DOHH2 (cell line): Measurements from ENCODE around the gene SCUBE2.

ENCODE experiments used
- H3F3A ChIP-seq: fragments of 200-600 bp; sonication (generic), shearing (Covaris generic); 2 replicates; pipeline ENCODE4 v1.6.0; 2016; ENCODE audit warnings: antibody characterized with exemption, mild to moderate bottlenecking; ENCODE audit not compliant: control insufficient read depth, insufficient read depth
- H3K27ac ChIP-seq: fragments of 200-600 bp; sonication (generic); 2 replicates; pipeline ENCODE4 v1.5.1; 2014; ENCODE audit warnings: low read depth, mild to moderate bottlenecking, low read length, moderate library complexity
- H3K27me3 ChIP-seq: fragments of 200-600 bp; sonication (generic); 2 replicates; pipeline ENCODE4 v1.6.1; 2014; ENCODE audit warnings: mild to moderate bottlenecking, low read length, mixed read lengths; ENCODE audit not compliant: control insufficient read depth
- H3K36me3 ChIP-seq: fragments of 200-600 bp; sonication (generic); 2 replicates; pipeline ENCODE4 v1.6.1; 2014; ENCODE audit warnings: mild to moderate bottlenecking, low read length, moderate library complexity, mixed read lengths; ENCODE audit not compliant: control insufficient read depth
- H3K4me1 ChIP-seq: fragments of 200-600 bp; sonication (generic); 2 replicates; pipeline ENCODE4 v1.6.1; 2014; ENCODE audit warnings: mild to moderate bottlenecking, low read length, mixed read lengths; ENCODE audit not compliant: control insufficient read depth
- H3K4me2 ChIP-seq: fragments of 200-600 bp; sonication (generic); 2 replicates; pipeline ENCODE4 v1.6.0; 2014; ENCODE audit warnings: mild to moderate bottlenecking, low read length, moderate library complexity
- H3K4me3 ChIP-seq: fragments of 200-600 bp; sonication (generic); 2 replicates; pipeline ENCODE4 v1.5.1; 2014; ENCODE audit warnings: mild to moderate bottlenecking, low read length, mixed read lengths
- H3K79me2 ChIP-seq: fragments of 200-600 bp; sonication (generic); 2 replicates; pipeline ENCODE4 v1.6.1; 2014; ENCODE audit warnings: mild to moderate bottlenecking, low read length, mixed read lengths; ENCODE audit not compliant: control insufficient read depth
- H3K9me2 ChIP-seq: fragments of 200-600 bp; sonication (generic); replicated peaks from 2 replicates; pipeline ENCODE4 v1.6.1; 2014; ENCODE audit warnings: mild to moderate bottlenecking, low read length, mixed read lengths; ENCODE audit not compliant: control insufficient read depth
- H3K9me3 ChIP-seq: fragments of 200-600 bp; sonication (generic); 2 replicates; pipeline ENCODE4 v1.6.1; 2014; ENCODE audit warnings: antibody characterized with exemption, low read length, mixed read lengths; ENCODE audit not compliant: control insufficient read depth, insufficient read depth
- H4K20me1 ChIP-seq: fragments of 200-600 bp; sonication (generic); 2 replicates; pipeline ENCODE4 v1.6.0; 2014; ENCODE audit warnings: low read depth, mild to moderate bottlenecking, antibody characterized with exemption, low read length, moderate library complexity; ENCODE audit not compliant: control insufficient read depth, insufficient read depth
- EZH2phosphoT487 ChIP-seq: fragments of 200-600 bp; sonication (generic); IDR thresholded peaks from 2 replicates; pipeline ENCODE4 v1.6.1; 2017; ENCODE audit warnings: borderline replicate concordance, mild to moderate bottlenecking, antibody characterized with exemption, low read length, moderate library complexity, mixed read lengths
- TF ChIP-seq, protein P1 (sequence below): fragments of 200-600 bp; sonication (generic); IDR thresholded peaks from one replicate; pipeline ENCODE4 v1.5.1; 2014; ENCODE audit warnings: antibody characterized with exemption, mild to moderate bottlenecking, low read depth, low read length; ENCODE audit not compliant: poor library complexity, severe bottlenecking

SCUBE2 gene

DNA sequence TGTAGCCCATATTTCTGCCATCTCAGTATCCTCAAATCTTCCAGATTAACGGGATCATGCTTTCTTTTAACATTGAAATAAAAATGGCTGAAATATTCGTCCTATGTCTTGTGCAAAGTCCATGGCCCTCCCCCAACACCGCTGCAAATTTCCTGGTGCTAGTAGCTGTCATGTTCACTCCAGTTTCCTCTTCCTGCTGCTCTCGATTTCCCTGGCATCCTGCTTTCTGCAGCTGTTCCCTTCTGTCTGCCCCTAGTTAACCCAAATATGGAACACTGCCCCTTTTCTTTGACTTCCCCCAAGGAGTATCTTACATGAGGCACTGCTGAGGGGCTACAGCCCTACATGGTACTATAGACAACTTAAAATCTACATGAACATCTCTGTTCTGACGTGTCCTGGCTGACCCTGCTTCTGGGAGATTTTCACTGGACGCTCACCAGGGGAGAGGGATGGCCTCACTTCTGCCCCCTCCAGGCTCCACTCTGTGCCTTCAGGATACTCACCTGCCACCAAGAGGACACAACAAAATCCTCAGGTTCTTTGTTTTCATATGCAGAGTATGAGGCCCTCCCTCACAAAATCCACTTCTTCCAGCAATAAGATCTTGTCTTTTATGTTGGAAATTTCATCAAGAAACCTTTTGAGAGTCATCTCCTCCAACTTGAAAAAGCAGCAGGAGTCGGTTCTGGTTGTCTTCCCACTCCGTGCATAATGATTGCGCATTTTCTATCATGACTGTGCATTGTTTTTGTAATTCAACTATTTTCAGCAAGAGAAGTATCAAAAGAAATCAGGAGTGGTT is 29.5 kb upstream of the SCUBE2 start:
- Histone ChIP-seq H3K27ac (no peak overlapping the region), H3K79me2 (no peaks in the 10 kb centered on the region), H3K36me3 (no peaks in the 10 kb centered on the region), H4K20me1 (no peaks in the 10 kb centered on the region), H3K9me2 (no peaks in the 10 kb centered on the region), H3K4me1 (peaks cover 11% of the 10 kb centered on the region), H3K4me2 (no peak overlapping the region), H3K9me3 (peaks cover 2% of the 10 kb centered on the region; the same call in 1 of the 2 replicates), H3F3A (no peaks in the 10 kb centered on the region), H3K27me3 (peaks cover 4% of the 10 kb centered on the region), H3K4me3 (no peak overlapping the region)
- TF ChIP-seq, protein P1, sequence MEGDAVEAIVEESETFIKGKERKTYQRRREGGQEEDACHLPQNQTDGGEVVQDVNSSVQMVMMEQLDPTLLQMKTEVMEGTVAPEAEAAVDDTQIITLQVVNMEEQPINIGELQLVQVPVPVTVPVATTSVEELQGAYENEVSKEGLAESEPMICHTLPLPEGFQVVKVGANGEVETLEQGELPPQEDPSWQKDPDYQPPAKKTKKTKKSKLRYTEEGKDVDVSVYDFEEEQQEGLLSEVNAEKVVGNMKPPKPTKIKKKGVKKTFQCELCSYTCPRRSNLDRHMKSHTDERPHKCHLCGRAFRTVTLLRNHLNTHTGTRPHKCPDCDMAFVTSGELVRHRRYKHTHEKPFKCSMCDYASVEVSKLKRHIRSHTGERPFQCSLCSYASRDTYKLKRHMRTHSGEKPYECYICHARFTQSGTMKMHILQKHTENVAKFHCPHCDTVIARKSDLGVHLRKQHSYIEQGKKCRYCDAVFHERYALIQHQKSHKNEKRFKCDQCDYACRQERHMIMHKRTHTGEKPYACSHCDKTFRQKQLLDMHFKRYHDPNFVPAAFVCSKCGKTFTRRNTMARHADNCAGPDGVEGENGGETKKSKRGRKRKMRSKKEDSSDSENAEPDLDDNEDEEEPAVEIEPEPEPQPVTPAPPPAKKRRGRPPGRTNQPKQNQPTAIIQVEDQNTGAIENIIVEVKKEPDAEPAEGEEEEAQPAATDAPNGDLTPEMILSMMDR: peak; percentile 27
- TF ChIP-seq EZH2phosphoT487: no peak

DNA sequence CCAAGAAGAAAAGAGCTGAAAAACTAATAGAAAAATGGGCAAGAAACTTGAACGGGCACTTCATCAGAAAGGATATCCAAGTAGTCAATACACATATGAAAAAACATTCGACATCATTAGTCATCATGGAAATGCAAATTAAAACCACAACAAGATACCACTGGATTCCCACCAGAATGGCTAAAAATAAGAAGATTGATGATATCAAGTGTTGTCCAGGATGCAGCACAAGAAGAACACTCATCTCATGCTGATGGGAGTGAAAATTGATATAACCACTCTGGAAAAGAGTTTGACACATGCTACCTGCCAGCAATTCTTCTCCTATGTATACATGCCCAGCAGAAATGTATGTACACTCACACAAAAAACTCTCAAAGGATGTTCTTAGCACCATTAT is 26.9 kb upstream of the SCUBE2 start:
- H3K4me1 ChIP-seq: peaks cover 3% of the 10 kb centered on the region
- H3K9me2 ChIP-seq: no peaks in the 10 kb centered on the region
- H3K27me3 ChIP-seq: peaks cover 4% of the 10 kb centered on the region; the same call in 1 of the 2 replicates
- H4K20me1 ChIP-seq: no peaks in the 10 kb centered on the region
- TF ChIP-seq EZH2phosphoT487: no peak
- TF ChIP-seq, protein P1: no peak
- H3K36me3 ChIP-seq: no peaks in the 10 kb centered on the region
- no peak overlapping the region for H3K27ac ChIP-seq
- H3K4me3 ChIP-seq: no peak overlapping the region
- H3K4me2 ChIP-seq: no peak overlapping the region
- no peaks in the 10 kb centered on the region for H3K79me2 ChIP-seq
- no peaks in the 10 kb centered on the region for H3F3A ChIP-seq
- H3K9me3 ChIP-seq: no peaks in the 10 kb centered on the region; the same call in 1 of the 2 replicates

DNA sequence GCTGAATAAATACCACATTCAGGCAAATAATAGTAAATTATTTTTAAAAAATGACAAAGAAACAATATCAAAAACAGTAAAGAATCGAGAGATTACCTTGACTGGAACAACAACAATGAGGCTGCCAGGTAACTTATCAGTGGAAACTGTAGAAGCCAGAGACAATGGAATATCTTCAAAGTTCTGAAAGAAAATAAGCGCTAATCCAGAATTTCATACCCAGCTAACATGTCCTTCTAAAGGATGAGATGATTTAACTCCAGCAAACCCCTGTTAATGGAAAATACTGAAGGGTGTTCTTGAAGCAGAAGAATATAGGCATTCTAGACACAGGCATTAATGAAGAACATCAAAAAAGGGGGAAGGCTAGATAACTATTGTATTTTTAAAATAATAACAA is 20.7 kb upstream of the SCUBE2 start:
- Histone ChIP-seq H3K27ac (no peak overlapping the region), H3K9me3 (peaks cover 10% of the 10 kb centered on the region), H3K79me2 (no peaks in the 10 kb centered on the region), H3F3A (no peaks in the 10 kb centered on the region), H4K20me1 (no peaks in the 10 kb centered on the region), H3K4me1 (no peaks in the 10 kb centered on the region), H3K9me2 (no peaks in the 10 kb centered on the region), H3K36me3 (no peaks in the 10 kb centered on the region), H3K4me2 (no peak overlapping the region), H3K27me3 (peaks cover 8% of the 10 kb centered on the region; the same call in 1 of the 2 replicates), H3K4me3 (no peak overlapping the region)
- no peak for TF ChIP-seq EZH2phosphoT487
- TF ChIP-seq, protein P1: no peak
